Activated CD8-positive, alpha-beta memory T cell treated with anti-CD3 and anti-CD28 coated beads, Interleukin-2, amount 10 ng/mL, durations not matched to agents 7 days and 5 days (primary cell): ENCODE data around the gene GAB4. TPM values are rescaled to one million over a fixed set of nuclear protein-coding genes. Genes with fewer than 3 reads are reported as not detected.
"Not testable (repeated sequence)": the region's sequence is repeated elsewhere in the genome, so short reads cannot be mapped to it uniquely, and the experiment has no call there.

Source experiments
- ATAC-seq: fragments of 150-1000 bp; cut with Tn5 transposase; one replicate; pipeline ENCODE4 v1.10.0; 2021; ENCODE audit warnings: moderate library complexity
- CTCF ChIA-PET: fragments of 350-600 bp; sonication (Branson Sonifier 250); formaldehyde crosslinking; loops from one replicate; lab custom pipeline; 2021; ENCODE audit warnings: antibody characterized with exemption; lab: Charles Lee
- DNase-seq: peaks from one replicate; pipeline ENCODE4 v3.0.0-alpha.2; 2020
- H3K27ac Mint-ChIP-seq: one replicate; pipeline ENCODE4 v1.8.0; 2021; ENCODE audit warnings: mild to moderate bottlenecking, mixed read lengths
- H3K27me3 Mint-ChIP-seq: one replicate; pipeline ENCODE4 v1.8.0; 2021; ENCODE audit warnings: mixed read lengths
- H3K36me3 Mint-ChIP-seq: one replicate; pipeline ENCODE4 v1.8.0; 2021; ENCODE audit warnings: mild to moderate bottlenecking, mixed read lengths
- H3K4me1 Mint-ChIP-seq: one replicate; pipeline ENCODE4 v1.8.0; 2021; ENCODE audit warnings: mixed read lengths
- H3K4me3 Mint-ChIP-seq: one replicate; pipeline ENCODE4 v1.8.0; 2021; ENCODE audit warnings: mild to moderate bottlenecking, moderate library complexity, mixed read lengths
- H3K9me3 Mint-ChIP-seq: one replicate; pipeline ENCODE4 v1.8.0; 2022; ENCODE audit warnings: low read depth, mixed read lengths
- total RNA-seq, 2 experiments: library from RNA; stranded (reverse); gene quantifications; one replicate each; pipeline ENCODE4 v1.2.3, GENCODE V29; 2021

GAB4 gene
- total RNA-seq = not detected

- Mint-ChIP-seq H3K27me3 (peaks cover 17% of the 10 kb centered on the region), H3K27ac (no peak within 1 kb of the TSS), H3K4me1 (no peaks in the 10 kb centered on the region)
Measured at GRCh38 chr22:17007852-17008731, at the start of gene GAB4. TSS of gene GAB4 (minus strand) at chr22:17008222. CDS start at chr22:17008114, 108 bp downstream.

GRCh38 chr22:17056807-17057206 lies 48.8 kb upstream of the GAB4 start:
- Mint-ChIP-seq H3K36me3 (no peaks in the 10 kb centered on the region), H3K9me3 (no peaks in the 10 kb centered on the region), H3K4me1 (no peaks in the 10 kb centered on the region), H3K27ac (no peak overlapping the region), H3K4me3 (no peak overlapping the region), H3K27me3 (peaks cover 10% of the 10 kb centered on the region)
- no peak for DNase-seq
- ATAC-seq = no peak
- CTCF ChIA-PET = interaction anchor here (1.0 to 1.4 kb wide), 2 partner anchors 12 to 126 kb away, joined by 3 to 4 read pairs; no protein-coding TSS in a partner anchor

More at GRCh38 chr22:17007852-17008731, at the start of gene GAB4:
- H3K4me3 Mint-ChIP-seq = no peak within 1 kb of the TSS
- DNase-seq (no peak), ATAC-seq (no peak)
- CTCF ChIA-PET = no interaction called here
- peaks cover 2% of the 10 kb centered on the region for H3K9me3 Mint-ChIP-seq
- no peaks in the 10 kb centered on the region for H3K36me3 Mint-ChIP-seq

- DNase-seq = no peak
- peaks cover 11% of the 10 kb centered on the region for H3K27me3 Mint-ChIP-seq
- H3K4me3 Mint-ChIP-seq = no peak overlapping the region
- H3K36me3 Mint-ChIP-seq = no peaks in the 10 kb centered on the region
- H3K27ac Mint-ChIP-seq = no peak overlapping the region
- no peaks in the 10 kb centered on the region for H3K4me1 Mint-ChIP-seq
- CTCF ChIA-PET = no interaction called here
- no peak for ATAC-seq
- H3K9me3 Mint-ChIP-seq = no peaks in the 10 kb centered on the region
Measured at GRCh38 chr22:17056058-17056457, 48.0 kb upstream of the GAB4 start.

GRCh38 chr22:17047656-17048055 lies 39.6 kb upstream of the GAB4 start:
- ATAC-seq = no peak
- no peak overlapping the region for H3K4me3 Mint-ChIP-seq
- H3K27ac Mint-ChIP-seq = no peak overlapping the region
- no peaks in the 10 kb centered on the region for H3K36me3 Mint-ChIP-seq
- DNase-seq = no peak
- H3K27me3 Mint-ChIP-seq = peaks cover 6% of the 10 kb centered on the region
- no peaks in the 10 kb centered on the region for H3K9me3 Mint-ChIP-seq
- CTCF ChIA-PET = no interaction called here
- no peaks in the 10 kb centered on the region for H3K4me1 Mint-ChIP-seq

GRCh38 chr22:17046566-17047348 lies 38.7 kb upstream of the GAB4 start:
- Mint-ChIP-seq H3K4me3 (no peak overlapping the region), H3K4me1 (no peaks in the 10 kb centered on the region), H3K27me3 (peaks cover 6% of the 10 kb centered on the region), H3K9me3 (no peaks in the 10 kb centered on the region), H3K27ac (no peak overlapping the region), H3K36me3 (no peaks in the 10 kb centered on the region)
- DNase-seq (no peak), ATAC-seq (no peak)
- CTCF ChIA-PET = no interaction called here

GRCh38 chr22:17043521-17043920 lies 35.5 kb upstream of the GAB4 start:
- Mint-ChIP-seq H3K4me3 (no peak overlapping the region), H3K27ac (no peak overlapping the region), H3K36me3 (no peaks in the 10 kb centered on the region), H3K27me3 (peaks cover 3% of the 10 kb centered on the region), H3K9me3 (no peaks in the 10 kb centered on the region), H3K4me1 (no peaks in the 10 kb centered on the region)
- no peak for ATAC-seq
- CTCF ChIA-PET = no interaction called here
- no peak for DNase-seq

- H3K9me3 Mint-ChIP-seq, CTCF ChIA-PET, H3K27ac Mint-ChIP-seq, H3K36me3 Mint-ChIP-seq, H3K4me1 Mint-ChIP-seq, DNase-seq: not testable (repeated sequence)
- peaks cover 27% of the 10 kb centered on the region for H3K27me3 Mint-ChIP-seq
- H3K4me3 Mint-ChIP-seq = peak overlapping the region; percentile 39
- peak; percentile 73 for ATAC-seq
Measured at GRCh38 chr22:17036842-17037711, 29.1 kb upstream of the GAB4 start.

GRCh38 chr22:17035976-17036841 lies 28.2 kb upstream of the GAB4 start:
- CTCF ChIA-PET, H3K4me1 Mint-ChIP-seq, H3K9me3 Mint-ChIP-seq, DNase-seq, H3K4me3 Mint-ChIP-seq, H3K27ac Mint-ChIP-seq, H3K36me3 Mint-ChIP-seq: not testable (repeated sequence)
- H3K27me3 Mint-ChIP-seq = peaks cover 27% of the 10 kb centered on the region
- ATAC-seq = peak; percentile 40

GRCh38 chr22:17035246-17035645 lies 27.2 kb upstream of the GAB4 start:
- H3K9me3 Mint-ChIP-seq = no peaks in the 10 kb centered on the region
- H3K27me3 Mint-ChIP-seq = peaks cover 27% of the 10 kb centered on the region
- no peak overlapping the region for H3K27ac Mint-ChIP-seq
- peaks cover 1% of the 10 kb centered on the region for H3K4me1 Mint-ChIP-seq
- H3K4me3 Mint-ChIP-seq = no peak overlapping the region
- CTCF ChIA-PET = no interaction called here
- no peak for ATAC-seq
- no peak for DNase-seq
- no peaks in the 10 kb centered on the region for H3K36me3 Mint-ChIP-seq

- peaks cover 25% of the 10 kb centered on the region for H3K27me3 Mint-ChIP-seq
- H3K9me3 Mint-ChIP-seq, H3K27ac Mint-ChIP-seq, H3K4me1 Mint-ChIP-seq, H3K36me3 Mint-ChIP-seq, DNase-seq, ATAC-seq, H3K4me3 Mint-ChIP-seq, CTCF ChIA-PET: not testable (repeated sequence)
Measured at GRCh38 chr22:17034532-17034931, 26.5 kb upstream of the GAB4 start.

GRCh38 chr22:17032277-17032676 lies 24.3 kb upstream of the GAB4 start:
- H3K4me3 Mint-ChIP-seq, H3K9me3 Mint-ChIP-seq, CTCF ChIA-PET, DNase-seq, ATAC-seq, H3K27ac Mint-ChIP-seq, H3K4me1 Mint-ChIP-seq, H3K36me3 Mint-ChIP-seq: not testable (repeated sequence)
- peaks cover 21% of the 10 kb centered on the region for H3K27me3 Mint-ChIP-seq

- peaks cover 26% of the 10 kb centered on the region for H3K27me3 Mint-ChIP-seq
- H3K9me3 Mint-ChIP-seq, ATAC-seq, H3K27ac Mint-ChIP-seq, H3K4me3 Mint-ChIP-seq, H3K4me1 Mint-ChIP-seq, H3K36me3 Mint-ChIP-seq, CTCF ChIA-PET, DNase-seq: not testable (repeated sequence)
Measured at GRCh38 chr22:17024380-17024779, 16.4 kb upstream of the GAB4 start.
